Measurements from ENCODE around the gene SUSD2.

DNA sequence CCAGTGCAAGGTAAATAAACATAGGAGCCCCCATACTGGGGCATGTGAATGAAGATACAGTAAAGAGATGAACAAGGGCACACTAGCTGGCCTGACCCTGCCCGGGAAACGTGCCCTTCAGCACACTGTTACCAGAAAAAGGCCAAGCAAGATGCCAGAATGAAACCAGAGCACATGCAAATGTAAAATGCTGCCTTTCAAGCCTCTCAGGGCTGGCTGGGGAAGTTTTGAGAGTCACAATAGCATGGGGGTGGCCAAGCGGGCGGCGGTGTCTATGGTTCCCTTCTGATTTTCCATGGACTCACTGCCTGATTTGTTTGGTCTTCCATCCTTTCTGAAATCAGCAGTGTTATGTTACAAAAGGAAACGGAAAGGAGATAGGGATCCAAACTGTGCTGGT is 18.9 kb upstream of the SUSD2 start:
- TF ChIP-seq ZNF565 (CRISPR knock-in tag; conservative IDR thresholded peaks at IDR 0.05; ENCODE audit: low read depth) (no peak), ZNF70 (CRISPR knock-in tag; IDR thresholded peaks at IDR 0.05) (no peak), RARB (CRISPR knock-in tag; IDR thresholded peaks at IDR 0.05) (no peak)
- TF ChIP-seq, protein P1, sequence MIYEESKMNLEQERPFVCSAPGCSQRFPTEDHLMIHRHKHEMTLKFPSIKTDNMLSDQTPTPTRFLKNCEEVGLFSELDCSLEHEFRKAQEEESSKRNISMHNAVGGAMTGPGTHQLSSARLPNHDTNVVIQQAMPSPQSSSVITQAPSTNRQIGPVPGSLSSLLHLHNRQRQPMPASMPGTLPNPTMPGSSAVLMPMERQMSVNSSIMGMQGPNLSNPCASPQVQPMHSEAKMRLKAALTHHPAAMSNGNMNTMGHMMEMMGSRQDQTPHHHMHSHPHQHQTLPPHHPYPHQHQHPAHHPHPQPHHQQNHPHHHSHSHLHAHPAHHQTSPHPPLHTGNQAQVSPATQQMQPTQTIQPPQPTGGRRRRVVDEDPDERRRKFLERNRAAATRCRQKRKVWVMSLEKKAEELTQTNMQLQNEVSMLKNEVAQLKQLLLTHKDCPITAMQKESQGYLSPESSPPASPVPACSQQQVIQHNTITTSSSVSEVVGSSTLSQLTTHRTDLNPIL (CRISPR knock-in tag; IDR thresholded peaks at IDR 0.05; ENCODE audit: low read depth): no peak
- TF ChIP-seq, protein P2, sequence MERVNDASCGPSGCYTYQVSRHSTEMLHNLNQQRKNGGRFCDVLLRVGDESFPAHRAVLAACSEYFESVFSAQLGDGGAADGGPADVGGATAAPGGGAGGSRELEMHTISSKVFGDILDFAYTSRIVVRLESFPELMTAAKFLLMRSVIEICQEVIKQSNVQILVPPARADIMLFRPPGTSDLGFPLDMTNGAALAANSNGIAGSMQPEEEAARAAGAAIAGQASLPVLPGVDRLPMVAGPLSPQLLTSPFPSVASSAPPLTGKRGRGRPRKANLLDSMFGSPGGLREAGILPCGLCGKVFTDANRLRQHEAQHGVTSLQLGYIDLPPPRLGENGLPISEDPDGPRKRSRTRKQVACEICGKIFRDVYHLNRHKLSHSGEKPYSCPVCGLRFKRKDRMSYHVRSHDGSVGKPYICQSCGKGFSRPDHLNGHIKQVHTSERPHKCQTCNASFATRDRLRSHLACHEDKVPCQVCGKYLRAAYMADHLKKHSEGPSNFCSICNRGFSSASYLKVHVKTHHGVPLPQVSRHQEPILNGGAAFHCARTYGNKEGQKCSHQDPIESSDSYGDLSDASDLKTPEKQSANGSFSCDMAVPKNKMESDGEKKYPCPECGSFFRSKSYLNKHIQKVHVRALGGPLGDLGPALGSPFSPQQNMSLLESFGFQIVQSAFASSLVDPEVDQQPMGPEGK (CRISPR knock-in tag; IDR thresholded peaks at IDR 0.05; ENCODE audit: borderline replicate concordance): no peak

Measured in SK-N-SH treated with all-trans-retinoic acid at 6 μM for 48 hours (cell line).